CD4-positive, alpha-beta T cell (primary cell): ENCODE measurements around the gene YWHAG. TPM values are rescaled to one million over a fixed set of nuclear protein-coding genes. Genes with fewer than 3 reads are reported as not detected.

Experiments
- ATAC-seq: fragments of 200-7000 bp; cut with Tn5 transposase; one replicate; pipeline ENCODE4 v1.10.0; 2022; ENCODE audit warnings: mild to moderate bottlenecking; ENCODE audit not compliant: poor library complexity
- CTCF ChIA-PET: fragments of 350-600 bp; sonication (Branson Sonifier 250); formaldehyde crosslinking; loops from one replicate; lab custom pipeline; 2021; ENCODE audit warnings: antibody characterized with exemption, inconsistent platforms; lab: Charles Lee
- POLR2A ChIA-PET: fragments of 350-600 bp; sonication (Branson Sonifier 250); formaldehyde crosslinking; loops from one replicate; lab custom pipeline; 2021; ENCODE audit warnings: antibody characterized with exemption, inconsistent platforms; lab: Charles Lee
- DNase-seq, 14 experiments: peaks; one replicate each; pipeline ENCODE4 v3.0.0-alpha.2; 2013 to 2020; ENCODE audit warnings: mixed read lengths in 2 of 14
- H3K27ac ChIP-seq, 2 donors: one replicate each; pipeline versions ENCODE4 v1.5.1 to v1.7.0; 2013; ENCODE audit warnings: low read length in 2 of 2, low read depth in 1 of 2, mild to moderate bottlenecking in 1 of 2
- H3K27me3 ChIP-seq, 2 experiments: 1 replicate in 1 of 2; 2 replicates in 1 of 2; pipeline versions ENCODE4 v1.6.1 to v1.7.0; 2013; ENCODE audit warnings: low read length in 2 of 2, control low read depth in 1 of 2, mild to moderate bottlenecking in 1 of 2, moderate library complexity in 1 of 2; ENCODE audit not compliant: insufficient read depth in 2 of 2, control insufficient read depth in 1 of 2
- H3K36me3 ChIP-seq: one replicate; pipeline ENCODE4 v1.6.1; 2013; ENCODE audit warnings: low read length, control low read depth; ENCODE audit not compliant: insufficient read depth
- H3K4me1 ChIP-seq: one replicate; pipeline ENCODE4 v1.6.1; 2013; ENCODE audit warnings: low read length, control low read depth; ENCODE audit not compliant: insufficient read depth
- H3K4me3 ChIP-seq: one replicate; pipeline ENCODE4 v1.5.1; 2013; ENCODE audit warnings: mild to moderate bottlenecking, low read length, moderate library complexity
- H3K9me3 ChIP-seq, 2 experiments: 1 replicate in 1 of 2; 2 replicates in 1 of 2; pipeline versions ENCODE4 v1.6.1 to v1.7.0; 2013; ENCODE audit warnings: low read length in 2 of 2, mild to moderate bottlenecking in 2 of 2, control low read depth in 1 of 2, moderate library complexity in 1 of 2; ENCODE audit not compliant: control insufficient read depth in 1 of 2, insufficient read depth in 1 of 2
- H3K27ac Mint-ChIP-seq: one replicate; pipeline ENCODE4 v1.8.0; 2020; ENCODE audit warnings: mixed read lengths
- H3K27me3 Mint-ChIP-seq: one replicate; pipeline ENCODE4 v1.8.0; 2021; ENCODE audit warnings: mixed read lengths
- H3K36me3 Mint-ChIP-seq: one replicate; pipeline ENCODE4 v1.8.0; 2021; ENCODE audit warnings: low read depth, mixed read lengths
- H3K4me1 Mint-ChIP-seq: one replicate; pipeline ENCODE4 v1.8.0; 2021; ENCODE audit warnings: low read depth, mixed read lengths
- H3K4me3 Mint-ChIP-seq: one replicate; pipeline ENCODE4 v1.8.0; 2020; ENCODE audit warnings: mild to moderate bottlenecking, mixed read lengths
- H3K9me3 Mint-ChIP-seq: one replicate; pipeline ENCODE4 v1.8.0; 2020; ENCODE audit warnings: mixed read lengths
- intact Hi-C, 2 experiments: fragments of 100-400 bp; cut with DNase I in 1 of 2; cut with micrococcal nuclease in 1 of 2; formaldehyde crosslinking; loops; one replicate each; pipeline versions ENCODE4 v1.15.1 to v1.9.0; 2023 to 2025; cut with DNase I, micrococcal nuclease
- total RNA-seq, 174 experiments: library from RNA in 2 of 174; stranded (reverse) in 2 of 174; gene quantifications; one replicate each; pipeline ENCODE4 v1.2.3 and lab custom pipeline; 2021 to 2026
- TF ChIP-seq, protein P1 (sequence below): fragments of 200-600 bp; IDR thresholded peaks from one replicate; pipeline ENCODE4 v1.8.0; 2022; ENCODE audit warnings: antibody characterized with exemption, mild to moderate bottlenecking

YWHAG gene
- total RNA-seq, 2 experiments from 2014 or later, result 23.4 to 24.3 TPM

DNA sequence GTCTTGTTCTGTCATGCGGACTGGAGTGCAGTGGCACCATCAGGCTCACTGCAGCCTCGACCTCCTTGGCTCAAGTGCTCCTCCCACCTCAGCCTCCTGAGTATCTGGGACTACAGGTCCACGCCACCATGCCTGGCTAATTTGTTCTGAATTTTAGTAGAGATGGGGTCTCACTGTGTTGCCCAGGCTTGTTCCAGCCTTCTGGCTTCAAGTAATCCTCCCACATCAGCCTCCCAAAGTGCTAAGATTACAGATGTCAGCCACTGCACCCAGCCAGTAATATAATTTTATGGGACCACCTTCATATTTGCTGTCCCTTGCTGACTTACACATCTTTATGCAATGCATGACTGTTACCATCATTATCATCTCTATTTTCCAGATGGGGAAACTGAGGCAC is 57.8 kb downstream of the YWHAG start:
- Histone ChIP-seq H3K9me3 (no peaks in the 10 kb centered on the region), H3K4me1 (peaks cover 24% of the 10 kb centered on the region), H3K36me3 (no peaks in the 10 kb centered on the region), H3K27me3 (no peaks in the 10 kb centered on the region), H3K27ac (no peak overlapping the region), H3K4me3 (no peak overlapping the region)
- no peak for ATAC-seq
- intact Hi-C loops, result no loop called here
- no peaks in the 10 kb centered on the region for H3K36me3 Mint-ChIP-seq
- POLR2A ChIA-PET, result no interaction called here
- CTCF ChIA-PET, result interaction anchor here (1.6 kb wide), 1 partner anchor 9 kb away, joined by 7 read pairs; no protein-coding TSS in a partner anchor
- DNase-seq, result no peak
- H3K27ac Mint-ChIP-seq, result no peak overlapping the region
- H3K4me1 Mint-ChIP-seq, result peaks cover 21% of the 10 kb centered on the region
- no peaks in the 10 kb centered on the region for H3K27me3 Mint-ChIP-seq
- TF ChIP-seq, protein P1, sequence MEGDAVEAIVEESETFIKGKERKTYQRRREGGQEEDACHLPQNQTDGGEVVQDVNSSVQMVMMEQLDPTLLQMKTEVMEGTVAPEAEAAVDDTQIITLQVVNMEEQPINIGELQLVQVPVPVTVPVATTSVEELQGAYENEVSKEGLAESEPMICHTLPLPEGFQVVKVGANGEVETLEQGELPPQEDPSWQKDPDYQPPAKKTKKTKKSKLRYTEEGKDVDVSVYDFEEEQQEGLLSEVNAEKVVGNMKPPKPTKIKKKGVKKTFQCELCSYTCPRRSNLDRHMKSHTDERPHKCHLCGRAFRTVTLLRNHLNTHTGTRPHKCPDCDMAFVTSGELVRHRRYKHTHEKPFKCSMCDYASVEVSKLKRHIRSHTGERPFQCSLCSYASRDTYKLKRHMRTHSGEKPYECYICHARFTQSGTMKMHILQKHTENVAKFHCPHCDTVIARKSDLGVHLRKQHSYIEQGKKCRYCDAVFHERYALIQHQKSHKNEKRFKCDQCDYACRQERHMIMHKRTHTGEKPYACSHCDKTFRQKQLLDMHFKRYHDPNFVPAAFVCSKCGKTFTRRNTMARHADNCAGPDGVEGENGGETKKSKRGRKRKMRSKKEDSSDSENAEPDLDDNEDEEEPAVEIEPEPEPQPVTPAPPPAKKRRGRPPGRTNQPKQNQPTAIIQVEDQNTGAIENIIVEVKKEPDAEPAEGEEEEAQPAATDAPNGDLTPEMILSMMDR, result no peak
- no peaks in the 10 kb centered on the region for H3K9me3 Mint-ChIP-seq
- peak overlapping the region; percentile 45 for H3K4me3 Mint-ChIP-seq

DNA sequence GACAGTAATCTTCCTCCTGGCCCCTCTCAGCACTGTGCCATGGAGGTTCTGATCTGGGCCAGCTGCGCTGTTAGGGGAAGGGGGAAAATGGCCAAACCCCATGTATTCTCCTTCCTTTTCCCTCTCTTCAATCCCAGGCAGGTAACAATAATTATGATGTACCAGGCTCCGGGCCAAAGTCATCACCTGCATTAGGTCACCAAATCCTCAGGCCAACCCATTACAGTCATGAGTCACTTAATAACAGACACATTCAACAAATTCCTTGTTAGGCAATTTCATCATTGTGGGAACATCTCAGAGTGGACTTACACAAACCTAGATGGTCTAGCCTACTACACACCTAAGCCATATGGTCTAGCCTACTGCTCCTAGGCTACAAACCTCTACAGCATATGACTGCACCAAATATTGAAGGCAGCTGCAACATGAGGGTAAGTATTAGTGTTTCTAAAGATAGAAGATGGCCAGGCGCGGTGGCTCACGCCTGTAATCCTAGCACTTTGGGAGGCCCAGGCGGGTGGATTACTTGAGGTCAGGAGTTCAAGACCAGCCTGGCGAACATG is 58.5 kb downstream of the YWHAG start:
- H3K4me3 Mint-ChIP-seq, result no peak overlapping the region
- H3K36me3 Mint-ChIP-seq, result no peaks in the 10 kb centered on the region
- CTCF ChIA-PET, result interaction anchor here (1.8 kb wide), 1 partner anchor 14 kb away, joined by 10 read pairs; no protein-coding TSS in a partner anchor
- POLR2A ChIA-PET, result no interaction called here
- no peak for ATAC-seq
- Histone ChIP-seq H3K36me3 (no peaks in the 10 kb centered on the region), H3K4me1 (peaks cover 24% of the 10 kb centered on the region), H3K27ac (no peak overlapping the region), H3K9me3 (no peaks in the 10 kb centered on the region), H3K27me3 (no peaks in the 10 kb centered on the region), H3K4me3 (no peak overlapping the region)
- peaks cover 21% of the 10 kb centered on the region for H3K4me1 Mint-ChIP-seq
- H3K27ac Mint-ChIP-seq, result no peak overlapping the region
- H3K27me3 Mint-ChIP-seq, result no peaks in the 10 kb centered on the region
- TF ChIP-seq, protein P1, result no peak
- intact Hi-C loops, result no loop called here
- no peak for DNase-seq
- H3K9me3 Mint-ChIP-seq, result no peaks in the 10 kb centered on the region

DNA sequence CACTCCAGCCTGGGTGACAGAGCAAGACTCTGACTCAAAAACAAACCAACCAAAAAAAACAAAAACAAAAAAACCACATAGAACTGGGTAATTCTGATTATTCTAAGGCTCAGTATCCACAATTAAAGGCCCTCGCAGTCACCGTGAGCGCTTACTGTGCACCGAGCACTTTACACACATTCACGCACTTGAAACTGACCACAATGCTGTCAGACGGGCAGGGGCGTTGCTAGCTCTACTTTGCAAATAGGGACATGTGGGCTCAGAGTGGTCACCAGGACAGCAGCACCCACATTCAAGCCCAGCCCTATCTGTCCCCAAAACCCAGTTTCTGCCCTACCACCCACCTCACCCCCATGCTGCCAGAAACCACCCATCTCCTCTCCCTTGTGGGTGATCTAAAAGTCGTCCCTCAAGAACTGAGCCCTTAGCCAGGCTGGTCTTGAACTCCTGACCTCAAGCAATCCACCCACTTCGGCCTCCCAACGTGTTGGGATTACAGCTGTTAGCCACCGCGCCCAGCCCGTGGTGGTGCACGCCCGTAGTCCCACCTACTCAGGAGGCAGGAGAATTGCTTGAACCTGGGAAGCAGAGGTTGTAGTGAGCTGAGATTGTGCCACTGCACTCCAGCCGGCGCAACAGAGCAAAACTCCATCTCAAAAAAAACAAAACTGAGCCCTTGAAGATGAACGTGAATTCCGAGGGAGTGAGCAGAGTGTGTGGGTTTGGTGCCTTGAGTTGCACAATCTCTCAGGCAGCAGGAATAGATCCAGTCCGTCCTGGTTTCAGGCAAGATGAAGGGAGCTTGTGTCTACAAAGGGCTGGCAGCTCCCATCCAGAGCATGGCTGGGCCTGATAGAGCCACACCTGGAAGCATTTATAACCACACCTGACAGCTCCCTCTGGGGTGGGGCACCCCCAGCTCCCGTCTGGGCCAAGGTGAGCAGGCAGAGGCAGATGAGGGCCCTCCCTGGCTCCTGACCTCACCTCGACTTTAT is 61.7 kb downstream of the YWHAG start:
- no peaks in the 10 kb centered on the region for H3K36me3 ChIP-seq
- ATAC-seq, result no peak
- intact Hi-C loops, result no loop called here
- no peak for DNase-seq
- peaks cover under 1% of the 10 kb centered on the region for H3K4me1 Mint-ChIP-seq
- CTCF ChIA-PET, result interaction anchor here (0.6 to 1.7 kb wide), 3 partner anchors 16 to 258 kb away, joined by 3 to 5 read pairs (median 3); no protein-coding TSS in a partner anchor
- H3K4me3 Mint-ChIP-seq, result no peak overlapping the region
- H3K27me3 ChIP-seq, result no peaks in the 10 kb centered on the region
- H3K27ac Mint-ChIP-seq, result no peak overlapping the region
- POLR2A ChIA-PET, result no interaction called here
- no peak overlapping the region for H3K27ac ChIP-seq
- peaks cover 3% of the 10 kb centered on the region for H3K4me1 ChIP-seq
- no peaks in the 10 kb centered on the region for H3K27me3 Mint-ChIP-seq
- no peak overlapping the region for H3K4me3 ChIP-seq
- TF ChIP-seq, protein P1, result no peak
- no peaks in the 10 kb centered on the region for H3K9me3 Mint-ChIP-seq
- no peaks in the 10 kb centered on the region for H3K36me3 Mint-ChIP-seq
- no peaks in the 10 kb centered on the region for H3K9me3 ChIP-seq
